GM19025 (cell line): ENCODE results near the gene RBM4.

ENCODE experiments used
- ATAC-seq: cut with Tn5 transposase; IDR thresholded peaks from one replicate; pipeline ENCODE4 v1.9.1; 2021; ENCODE audit warnings: mild to moderate bottlenecking, low read depth, moderate library complexity; ENCODE audit not compliant: unreplicated experiment

Gene RBM4

DNA sequence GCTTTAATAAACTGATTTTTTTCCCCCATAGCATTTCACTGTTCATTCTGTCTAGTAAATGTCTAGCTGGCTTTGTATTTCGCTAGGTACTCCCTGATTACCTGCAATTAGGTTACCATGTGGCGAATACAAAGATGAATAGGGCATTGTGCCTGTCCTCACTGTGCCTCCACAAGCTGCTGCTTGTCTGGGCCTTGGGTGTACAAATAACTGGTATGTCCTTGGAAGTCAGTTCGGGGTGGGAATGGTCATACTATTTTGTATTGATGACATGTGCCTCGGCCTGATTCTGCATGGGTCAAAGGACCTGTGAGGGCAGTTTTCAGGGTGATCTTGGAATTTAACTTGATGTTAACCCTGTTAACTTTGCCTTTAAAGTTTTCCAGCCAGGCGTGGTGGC, 11.4 kb downstream of the RBM4 start:
- ATAC-seq = no peak

- no peak for ATAC-seq
Measured at GRCh38 chr11:66651016-66651415, 12.5 kb downstream of the RBM4 start.

GRCh38 chr11:66652651-66653050, 14.1 kb downstream of the RBM4 start:
- ATAC-seq = no peak

- ATAC-seq = no peak
Measured at GRCh38 chr11:66653123-66653522, 14.6 kb downstream of the RBM4 start.

DNA sequence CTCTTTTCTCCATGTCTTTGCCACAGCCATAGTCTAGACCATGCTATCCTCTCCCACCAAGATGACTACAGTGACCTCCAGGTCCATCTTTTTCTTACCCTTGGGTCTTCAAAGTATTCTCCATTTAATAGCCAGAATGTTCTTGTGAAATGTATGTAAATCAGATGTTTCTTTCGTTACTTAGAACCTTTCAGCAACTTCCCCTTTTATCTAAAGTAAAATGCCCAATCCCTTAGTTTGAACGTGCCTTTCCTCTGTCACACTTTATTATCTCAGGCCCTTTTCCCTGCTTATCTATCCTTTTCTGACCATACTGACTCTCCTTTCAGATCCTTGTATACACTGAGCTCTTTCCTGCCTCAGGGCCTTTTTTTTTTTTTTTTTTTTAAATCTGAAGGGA, 21.3 kb downstream of the RBM4 start:
- no peak for ATAC-seq

DNA sequence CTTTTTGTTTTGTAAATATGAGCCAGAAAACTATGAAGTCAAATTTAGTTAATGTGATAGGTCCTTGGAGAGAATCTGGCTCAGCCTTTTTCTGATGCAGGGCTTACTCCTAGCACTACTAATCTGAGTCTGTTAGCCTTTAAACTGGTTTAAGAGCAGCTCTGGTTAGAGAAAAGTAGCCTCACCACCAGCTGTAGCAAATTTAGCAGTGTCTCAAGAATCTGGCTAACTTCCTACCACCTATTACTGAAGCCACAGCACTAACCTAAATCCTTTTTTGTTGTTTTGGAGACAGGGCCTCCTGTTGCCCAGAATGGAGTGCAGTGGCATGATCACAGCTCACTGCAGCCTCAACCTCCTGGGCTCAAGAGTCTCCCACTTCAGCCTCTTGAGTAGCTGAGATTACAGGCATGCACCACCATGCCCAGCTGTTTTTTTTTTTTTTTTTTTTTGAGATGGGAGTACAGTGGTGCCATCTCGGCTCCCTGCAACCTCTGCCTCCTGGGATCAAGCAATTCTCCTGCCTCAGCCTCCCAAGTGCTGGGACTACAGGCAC, 25.3 kb downstream of the RBM4 start:
- no peak for ATAC-seq

- no peak for ATAC-seq
Measured at GRCh38 chr11:66665369-66665768, 26.9 kb downstream of the RBM4 start.

GRCh38 chr11:66670816-66671215, 32.3 kb downstream of the RBM4 start:
- ATAC-seq = no peak

DNA sequence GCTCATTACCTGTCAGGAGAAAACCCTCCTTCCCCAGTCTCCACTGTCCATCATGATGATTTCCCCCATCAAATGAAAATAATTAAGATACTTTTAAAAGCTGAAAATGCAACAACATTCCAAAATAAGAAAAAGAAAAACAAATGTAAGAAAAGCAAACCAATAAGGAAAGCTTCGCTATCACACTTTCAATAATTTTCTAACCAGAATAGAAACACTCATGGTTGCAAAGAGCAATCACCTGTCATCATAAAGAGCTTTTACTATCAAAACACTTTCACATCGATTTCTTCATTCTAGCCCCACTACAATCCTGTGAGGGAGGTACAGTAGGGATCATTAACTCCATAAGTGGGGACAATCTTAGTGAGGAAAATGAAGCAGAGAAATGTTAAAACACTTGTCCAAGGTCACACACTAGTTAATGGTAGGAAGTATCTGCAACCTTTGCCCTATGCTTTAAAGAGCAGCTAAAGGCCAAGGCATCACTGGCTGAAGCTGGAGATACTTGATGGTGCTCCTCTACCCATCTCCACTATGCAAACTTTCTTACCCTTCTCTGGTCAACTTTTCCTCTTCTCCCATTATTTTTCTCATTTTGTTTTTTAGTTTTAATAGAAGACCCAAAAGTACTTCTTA, 36.6 kb downstream of the RBM4 start:
- no peak for ATAC-seq

- ATAC-seq = no peak
Measured at GRCh38 chr11:66676282-66676919, 37.9 kb downstream of the RBM4 start.

- ATAC-seq = no peak
Measured at GRCh38 chr11:66676931-66677598, 38.6 kb downstream of the RBM4 start.

DNA sequence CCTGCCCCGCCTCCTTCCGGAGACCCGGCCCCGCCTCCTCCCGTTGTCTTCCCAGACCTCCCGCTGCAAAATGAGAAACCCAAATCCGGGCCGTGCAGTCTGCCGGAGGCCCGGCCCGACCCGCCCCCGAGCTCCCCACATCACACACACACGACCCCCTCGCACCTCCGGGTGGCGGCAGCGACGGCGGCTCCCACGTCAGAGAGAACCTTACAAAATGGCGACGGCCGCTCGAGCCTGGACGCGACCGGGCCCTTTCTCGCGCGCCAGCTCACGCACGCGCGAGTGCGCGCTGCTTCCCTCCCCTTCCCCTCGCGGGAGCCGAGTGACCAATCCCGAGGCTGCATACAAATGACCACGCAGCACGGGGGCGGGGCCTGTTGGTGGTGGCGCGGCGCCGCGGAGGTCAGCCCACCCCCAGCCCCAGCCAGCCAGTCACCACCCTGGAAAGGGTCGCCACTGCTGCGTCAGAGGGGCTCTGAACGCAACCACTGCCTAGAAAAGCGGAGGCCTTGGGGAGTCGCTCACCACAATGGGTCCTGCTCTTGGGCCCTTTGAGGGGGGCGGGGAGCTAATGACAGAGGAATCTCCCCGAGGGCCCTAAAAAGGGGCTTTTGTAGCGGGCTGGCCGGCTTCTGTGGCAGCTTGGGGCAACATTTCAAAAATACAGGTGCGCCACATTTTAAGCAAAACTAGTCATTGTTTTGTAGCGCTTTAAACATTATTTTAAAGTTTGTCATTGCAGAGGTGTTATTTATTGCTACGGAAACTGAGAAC, 39.3 kb downstream of the RBM4 start, which contains the start of gene RBM4B:
Gene RBM4B (minus strand): TSS at position 289 of the 777 bp plus-strand sequence. CDS start 808 bp downstream, outside the sequence.
- peak; percentile 86 for ATAC-seq

GRCh38 chr11:66680966-66681645, 42.6 kb downstream of the RBM4 start:
- no peak for ATAC-seq

DNA sequence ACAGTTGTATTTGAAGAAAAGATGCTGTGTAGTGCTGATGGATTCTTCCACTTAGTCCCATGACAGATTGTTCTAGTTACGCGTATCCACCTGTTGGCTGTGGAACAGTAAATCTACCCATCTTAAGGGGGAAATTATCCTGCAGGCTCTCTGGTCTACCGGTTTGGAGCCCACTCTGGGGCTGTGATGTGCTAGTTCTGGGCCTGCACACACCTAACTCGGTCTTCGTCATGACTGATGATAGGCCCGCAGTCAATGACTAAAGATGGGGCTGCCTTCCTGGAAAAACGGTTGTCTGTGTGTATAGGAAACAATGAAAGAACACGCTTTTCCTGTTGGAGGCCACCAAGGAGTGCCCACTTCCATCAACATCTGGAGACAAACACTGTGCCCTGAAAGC, 45.4 kb downstream of the RBM4 start:
- no peak for ATAC-seq

- ATAC-seq = no peak
Measured at GRCh38 chr11:66684635-66685034, 46.1 kb downstream of the RBM4 start.

DNA sequence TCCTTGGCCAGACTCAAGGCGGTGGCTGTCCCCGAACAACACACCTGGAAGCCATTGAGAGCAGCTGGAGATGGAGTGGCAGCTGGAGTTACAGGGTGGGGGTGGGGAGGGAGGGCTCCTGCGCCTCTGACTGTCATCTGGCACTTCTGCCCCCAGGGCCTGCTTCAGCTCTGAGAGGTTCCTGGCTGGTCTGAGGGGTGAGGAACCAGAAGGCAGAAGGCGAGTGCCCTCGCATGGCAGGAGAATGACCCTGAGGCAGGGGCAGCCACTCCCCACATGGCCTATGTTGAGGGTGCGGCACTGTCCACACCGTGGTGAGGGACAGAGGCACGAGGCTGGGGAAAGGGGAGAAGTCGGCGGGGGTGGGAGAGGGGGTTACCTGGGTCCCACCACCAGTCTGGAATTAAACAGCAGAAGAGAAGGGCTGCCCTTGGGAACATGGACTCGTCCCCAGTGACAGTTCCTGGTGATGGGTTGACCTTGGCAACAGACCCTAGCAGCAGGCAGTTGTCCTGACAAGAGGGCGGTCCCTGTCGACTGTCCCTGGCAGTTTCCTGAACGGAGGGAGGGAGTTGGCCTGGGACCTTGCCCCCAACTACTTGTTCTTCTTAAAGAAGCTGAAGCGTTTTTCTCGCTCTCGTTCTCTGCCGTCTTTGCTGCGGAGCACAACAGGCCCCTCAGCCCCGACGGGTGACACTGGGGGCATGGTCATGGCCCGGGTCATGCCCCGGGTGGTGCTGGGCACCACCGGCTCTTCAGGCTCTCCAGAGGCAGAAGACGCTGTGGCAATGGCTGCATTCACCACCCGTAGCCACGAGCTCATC, 47.0 kb downstream of the RBM4 start:
- no peak for ATAC-seq

DNA sequence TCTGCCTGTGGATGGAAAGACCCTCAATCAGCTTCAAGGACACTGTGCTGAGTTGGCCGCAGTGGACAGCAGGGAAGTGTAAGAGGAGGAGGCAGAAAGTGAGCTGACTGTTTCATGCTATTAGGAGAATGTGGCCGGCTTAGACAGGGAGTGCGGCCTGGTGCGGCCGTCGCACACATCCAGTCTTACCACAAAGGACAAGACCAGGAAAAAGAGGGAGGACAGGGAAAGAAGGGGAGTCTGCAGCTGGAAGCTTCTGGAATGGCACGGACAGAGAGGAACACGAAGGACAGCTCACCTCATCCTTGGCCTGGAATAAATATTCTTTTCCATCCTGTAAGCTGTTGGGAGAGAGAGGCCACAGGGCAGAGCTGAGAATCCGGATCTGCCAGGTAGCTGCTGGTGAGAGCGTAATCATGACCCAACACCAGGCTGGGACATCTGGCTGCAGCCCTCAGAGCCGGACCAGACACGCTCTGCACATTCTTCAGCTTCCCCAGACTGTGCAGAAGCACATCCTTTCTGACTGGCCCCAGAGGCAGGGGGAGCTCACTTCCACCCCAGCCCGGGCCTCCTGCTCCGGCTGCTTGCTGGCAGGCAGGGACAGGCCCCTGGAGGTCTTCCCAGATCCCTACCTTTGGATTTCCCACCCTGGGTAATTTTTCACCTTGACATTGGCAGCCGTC, 47.7 kb downstream of the RBM4 start:
- ATAC-seq = no peak

- no peak for ATAC-seq
Measured at GRCh38 chr11:66686801-66687750, 48.6 kb downstream of the RBM4 start.
